Measurements from ENCODE around the gene GALNT16. TPM values are rescaled to one million over a fixed set of nuclear protein-coding genes. Genes with fewer than 3 reads are reported as not detected.

The GALNT16 gene
- total RNA-seq, 1 donor from 2014 or later = 36.7 TPM

GRCh38 chr14:69323266-69323998 is 63.5 kb downstream of the GALNT16 start:
- H3K27ac Mint-ChIP-seq (ENCODE audit: unreplicated experiment) = no peak overlapping the region
- peak; percentile 65 for DNase-seq (ENCODE audit: low spot score)
- no peaks in the 10 kb centered on the region for H3K9me3 Mint-ChIP-seq (ENCODE audit: low read depth)
- H3K36me3 Mint-ChIP-seq (ENCODE audit: low read depth) = peaks cover 12% of the 10 kb centered on the region
- H3K4me1 Mint-ChIP-seq (ENCODE audit: low read depth) = peaks cover 3% of the 10 kb centered on the region
- no peak overlapping the region for H3K4me3 Mint-ChIP-seq (ENCODE audit: unreplicated experiment)
- H3K27me3 Mint-ChIP-seq (ENCODE audit: low read depth) = no peaks in the 10 kb centered on the region
- no peak for TF ChIP-seq CTCF (IDR thresholded peaks at IDR 0.05)

- no peak overlapping the region for H3K27ac Mint-ChIP-seq (ENCODE audit: unreplicated experiment)
- H3K4me1 Mint-ChIP-seq (ENCODE audit: low read depth) = peaks cover 3% of the 10 kb centered on the region
- no peak overlapping the region for H3K4me3 Mint-ChIP-seq (ENCODE audit: unreplicated experiment)
- DNase-seq (ENCODE audit: low spot score) = no peak
- no peaks in the 10 kb centered on the region for H3K9me3 Mint-ChIP-seq (ENCODE audit: low read depth)
- TF ChIP-seq CTCF (IDR thresholded peaks at IDR 0.05) = no peak
- H3K27me3 Mint-ChIP-seq (ENCODE audit: low read depth) = no peaks in the 10 kb centered on the region
- peaks cover 12% of the 10 kb centered on the region for H3K36me3 Mint-ChIP-seq (ENCODE audit: low read depth)
Measured at GRCh38 chr14:69323999-69324282, 64.0 kb downstream of the GALNT16 start.

GRCh38 chr14:69324341-69324931 is 64.5 kb downstream of the GALNT16 start:
- peak; percentile 51 for DNase-seq (ENCODE audit: low spot score)
- H3K36me3 Mint-ChIP-seq (ENCODE audit: low read depth) = peaks cover 12% of the 10 kb centered on the region
- no peaks in the 10 kb centered on the region for H3K9me3 Mint-ChIP-seq (ENCODE audit: low read depth)
- no peaks in the 10 kb centered on the region for H3K27me3 Mint-ChIP-seq (ENCODE audit: low read depth)
- no peak for TF ChIP-seq CTCF (IDR thresholded peaks at IDR 0.05)
- H3K4me1 Mint-ChIP-seq (ENCODE audit: low read depth) = peaks cover 3% of the 10 kb centered on the region
- H3K27ac Mint-ChIP-seq (ENCODE audit: unreplicated experiment) = no peak overlapping the region
- no peak overlapping the region for H3K4me3 Mint-ChIP-seq (ENCODE audit: unreplicated experiment)

- Mint-ChIP-seq H3K4me1 (ENCODE audit: low read depth) (peaks cover 3% of the 10 kb centered on the region), H3K27ac (ENCODE audit: unreplicated experiment) (no peak overlapping the region), H3K27me3 (ENCODE audit: low read depth) (no peaks in the 10 kb centered on the region), H3K4me3 (ENCODE audit: unreplicated experiment) (no peak overlapping the region), H3K36me3 (ENCODE audit: low read depth) (peaks cover 14% of the 10 kb centered on the region), H3K9me3 (ENCODE audit: low read depth) (no peaks in the 10 kb centered on the region)
- TF ChIP-seq CTCF (IDR thresholded peaks at IDR 0.05) = no peak
- DNase-seq (ENCODE audit: low spot score) = peak; percentile 41
Measured at GRCh38 chr14:69325086-69325485, 65.1 kb downstream of the GALNT16 start.

GRCh38 chr14:69325646-69326265 is 65.8 kb downstream of the GALNT16 start:
- H3K27ac Mint-ChIP-seq (ENCODE audit: unreplicated experiment) = no peak overlapping the region
- no peaks in the 10 kb centered on the region for H3K9me3 Mint-ChIP-seq (ENCODE audit: low read depth)
- no peak overlapping the region for H3K4me3 Mint-ChIP-seq (ENCODE audit: unreplicated experiment)
- H3K27me3 Mint-ChIP-seq (ENCODE audit: low read depth) = no peaks in the 10 kb centered on the region
- H3K36me3 Mint-ChIP-seq (ENCODE audit: low read depth) = peaks cover 18% of the 10 kb centered on the region
- peak; percentile 25 for TF ChIP-seq CTCF (IDR thresholded peaks at IDR 0.05)
- DNase-seq (ENCODE audit: low spot score) = peak; percentile 62
- peaks cover 3% of the 10 kb centered on the region for H3K4me1 Mint-ChIP-seq (ENCODE audit: low read depth)

Data from chondrocyte (in vitro differentiated cells).